OCI-LY3 (cell line): ENCODE data around the gene BMPR2.
A peak's percentile ranks its signal among the peaks of the same experiment; 100 is the strongest.
"Not testable (repeated sequence)": the region's sequence is repeated elsewhere in the genome, so short reads cannot be mapped to it uniquely, and the experiment has no call there.

Source experiments
- H2AFZ ChIP-seq: fragments of 200-600, 300-600 bp; shearing (Covaris generic); 2 replicates; pipeline ENCODE4 v1.6.0; 2014; ENCODE audit warnings: antibody characterized with exemption, low read depth, low read length
- H3K27ac ChIP-seq: fragments of 200-600, 300-600 bp; sonication (generic); 2 replicates; pipeline ENCODE4 v1.5.1; 2014; ENCODE audit warnings: mild to moderate bottlenecking, low read length, moderate library complexity, mixed read lengths
- H3K27me3 ChIP-seq: fragments of 200-600, 300-600 bp; sonication (generic); 2 replicates; pipeline ENCODE4 v1.6.1; 2014; ENCODE audit warnings: low read depth, low read length, mixed read lengths
- H3K36me3 ChIP-seq: fragments of 200-600, 300-600 bp; sonication (generic); replicated peaks from 2 replicates; pipeline ENCODE3; 2014; ENCODE audit warnings: low read depth, low read length, mixed read lengths
- H3K4me1 ChIP-seq: fragments of 300-600, 200-600 bp; sonication (generic); 2 replicates; pipeline ENCODE4 v1.6.1; 2014; ENCODE audit warnings: low read length, mixed read lengths
- H3K4me2 ChIP-seq: fragments of 200-600, 300-600 bp; sonication (generic); 2 replicates; pipeline ENCODE4 v1.6.1; 2014; ENCODE audit warnings: low read length, mixed read lengths
- H3K4me3 ChIP-seq: fragments of 300-600, 200-600 bp; sonication (generic); 2 replicates; pipeline ENCODE4 v1.5.1; 2014; ENCODE audit warnings: antibody characterized with exemption, mild to moderate bottlenecking, low read length, moderate library complexity
- H3K79me2 ChIP-seq: fragments of 300-600, 200-600 bp; shearing (Covaris generic); 2 replicates; pipeline ENCODE4 v1.6.1; 2014; ENCODE audit warnings: mild to moderate bottlenecking, low read length, mixed read lengths
- H3K9ac ChIP-seq: fragments of 300-600, 200-600 bp; shearing (Covaris generic); 2 replicates; pipeline ENCODE4 v1.6.0; 2014; ENCODE audit warnings: mild to moderate bottlenecking, low read length, moderate library complexity
- H3K9me3 ChIP-seq: fragments of 200-600, 300-600 bp; shearing (Covaris generic); 2 replicates; pipeline ENCODE4 v1.6.1; 2014; ENCODE audit warnings: low read length, mixed read lengths; ENCODE audit not compliant: insufficient read depth
- H4K20me1 ChIP-seq: fragments of 200-600, 300-600 bp; sonication (generic); 2 replicates; pipeline ENCODE4 v1.6.1; 2016; ENCODE audit warnings: low read length, mixed read lengths; ENCODE audit not compliant: insufficient read depth
- EZH2phosphoT487 ChIP-seq: fragments of 200-600 bp; shearing (Covaris generic); IDR thresholded peaks from 2 replicates; pipeline ENCODE4 v1.6.1; 2018; ENCODE audit warnings: antibody characterized with exemption, mixed run types, low read depth
- TF ChIP-seq, protein P1 (sequence below): fragments of 200-600, 300-600 bp; sonication (generic); IDR thresholded peaks from 2 replicates; pipeline ENCODE4 v1.5.1; 2014; ENCODE audit warnings: antibody characterized with exemption, low read length, low read depth

BMPR2 gene

DNA sequence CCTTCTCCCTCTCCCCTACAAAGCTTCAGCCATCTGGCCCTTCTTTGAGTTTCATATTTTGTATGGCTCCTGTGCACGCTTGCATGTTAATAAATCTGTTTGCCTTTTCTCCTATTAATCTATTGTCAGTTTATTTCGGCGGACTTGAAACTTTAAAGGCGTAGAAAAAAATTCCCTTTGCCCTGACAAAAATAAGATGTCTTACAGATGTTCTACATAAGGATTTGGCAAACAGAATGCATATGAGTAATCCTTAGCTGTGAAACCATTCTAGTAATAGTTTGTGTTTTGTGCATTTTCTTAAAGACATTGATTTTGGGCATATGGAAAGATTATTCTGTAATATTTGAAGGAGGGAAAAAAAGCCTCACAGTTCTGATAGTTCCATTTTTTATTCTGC lies 15.0 kb upstream of the BMPR2 start:
- no peaks in the 10 kb centered on the region for H3K79me2 ChIP-seq
- H4K20me1 ChIP-seq, result no peaks in the 10 kb centered on the region
- TF ChIP-seq EZH2phosphoT487, result no peak
- TF ChIP-seq, protein P1, sequence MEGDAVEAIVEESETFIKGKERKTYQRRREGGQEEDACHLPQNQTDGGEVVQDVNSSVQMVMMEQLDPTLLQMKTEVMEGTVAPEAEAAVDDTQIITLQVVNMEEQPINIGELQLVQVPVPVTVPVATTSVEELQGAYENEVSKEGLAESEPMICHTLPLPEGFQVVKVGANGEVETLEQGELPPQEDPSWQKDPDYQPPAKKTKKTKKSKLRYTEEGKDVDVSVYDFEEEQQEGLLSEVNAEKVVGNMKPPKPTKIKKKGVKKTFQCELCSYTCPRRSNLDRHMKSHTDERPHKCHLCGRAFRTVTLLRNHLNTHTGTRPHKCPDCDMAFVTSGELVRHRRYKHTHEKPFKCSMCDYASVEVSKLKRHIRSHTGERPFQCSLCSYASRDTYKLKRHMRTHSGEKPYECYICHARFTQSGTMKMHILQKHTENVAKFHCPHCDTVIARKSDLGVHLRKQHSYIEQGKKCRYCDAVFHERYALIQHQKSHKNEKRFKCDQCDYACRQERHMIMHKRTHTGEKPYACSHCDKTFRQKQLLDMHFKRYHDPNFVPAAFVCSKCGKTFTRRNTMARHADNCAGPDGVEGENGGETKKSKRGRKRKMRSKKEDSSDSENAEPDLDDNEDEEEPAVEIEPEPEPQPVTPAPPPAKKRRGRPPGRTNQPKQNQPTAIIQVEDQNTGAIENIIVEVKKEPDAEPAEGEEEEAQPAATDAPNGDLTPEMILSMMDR, result no peak
- H3K9ac ChIP-seq, result no peak overlapping the region
- no peaks in the 10 kb centered on the region for H3K27me3 ChIP-seq
- no peak overlapping the region for H3K4me2 ChIP-seq
- H3K9me3 ChIP-seq, result no peaks in the 10 kb centered on the region
- H3K4me1 ChIP-seq, result no peaks in the 10 kb centered on the region
- H3K4me3 ChIP-seq, result no peak overlapping the region
- H3K36me3 ChIP-seq, result no peaks in the 10 kb centered on the region
- H2AFZ ChIP-seq, result no peak overlapping the region
- no peak overlapping the region for H3K27ac ChIP-seq

DNA sequence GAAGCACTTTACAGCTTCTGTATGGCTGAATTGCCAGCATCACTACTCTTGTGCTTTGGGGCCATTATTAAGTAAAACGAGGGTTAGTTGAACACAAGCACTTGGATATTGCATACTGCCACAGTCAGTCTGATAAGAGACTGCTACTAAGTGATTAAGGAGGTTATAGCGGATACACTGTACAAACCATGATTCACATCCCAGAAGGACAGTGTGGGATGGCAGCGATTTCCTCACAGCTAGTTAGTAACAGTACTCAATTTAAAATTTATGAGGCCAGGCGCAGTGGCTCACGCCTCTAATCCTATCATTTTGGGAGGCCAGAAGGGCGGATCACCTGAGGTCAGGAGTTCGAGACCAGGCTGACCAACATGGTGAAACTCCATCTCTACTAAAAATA lies 2.6 kb upstream of the BMPR2 start:
- Histone ChIP-seq H3K9ac (no peak overlapping the region), H3K79me2 (peaks cover 17% of the 10 kb centered on the region), H3K4me3 (no peak overlapping the region), H3K27ac (no peak overlapping the region), H3K36me3 (no peaks in the 10 kb centered on the region), H2AFZ (no peak overlapping the region), H3K4me2 (no peak overlapping the region), H3K27me3 (no peaks in the 10 kb centered on the region), H4K20me1 (no peaks in the 10 kb centered on the region), H3K4me1 (peaks cover 6% of the 10 kb centered on the region; the same call in 1 of the 2 replicates), H3K9me3 (no peaks in the 10 kb centered on the region)
- TF ChIP-seq EZH2phosphoT487, result no peak
- TF ChIP-seq, protein P1, result no peak

DNA sequence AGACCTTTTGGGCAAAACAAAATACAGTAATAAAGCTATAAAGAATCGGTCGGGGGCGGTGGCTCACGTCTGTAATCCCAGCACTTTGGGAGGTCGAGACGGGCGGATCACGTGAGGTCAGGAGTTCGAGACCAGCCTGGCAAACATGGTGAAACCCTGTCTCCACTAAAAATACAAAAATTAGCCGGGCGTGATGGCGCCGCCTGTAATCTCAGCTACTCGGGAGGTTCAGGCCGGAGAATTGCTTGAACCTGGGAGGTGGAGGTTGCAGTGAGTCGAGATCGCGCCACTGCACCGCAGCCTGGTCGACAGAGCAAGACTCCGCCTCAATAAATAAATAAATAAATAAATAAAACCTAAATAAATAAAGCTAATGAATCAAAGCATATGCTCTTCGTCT lies 1.7 kb upstream of the BMPR2 start:
- H3K27ac ChIP-seq, H2AFZ ChIP-seq, H3K9ac ChIP-seq, H3K36me3 ChIP-seq, H4K20me1 ChIP-seq, H3K4me3 ChIP-seq, H3K9me3 ChIP-seq, H3K27me3 ChIP-seq: not testable (repeated sequence)
- H3K4me1 ChIP-seq, result peaks cover 14% of the 10 kb centered on the region
- H3K4me2 ChIP-seq, result peak overlapping the region; percentile 100
- peaks cover 20% of the 10 kb centered on the region for H3K79me2 ChIP-seq

DNA sequence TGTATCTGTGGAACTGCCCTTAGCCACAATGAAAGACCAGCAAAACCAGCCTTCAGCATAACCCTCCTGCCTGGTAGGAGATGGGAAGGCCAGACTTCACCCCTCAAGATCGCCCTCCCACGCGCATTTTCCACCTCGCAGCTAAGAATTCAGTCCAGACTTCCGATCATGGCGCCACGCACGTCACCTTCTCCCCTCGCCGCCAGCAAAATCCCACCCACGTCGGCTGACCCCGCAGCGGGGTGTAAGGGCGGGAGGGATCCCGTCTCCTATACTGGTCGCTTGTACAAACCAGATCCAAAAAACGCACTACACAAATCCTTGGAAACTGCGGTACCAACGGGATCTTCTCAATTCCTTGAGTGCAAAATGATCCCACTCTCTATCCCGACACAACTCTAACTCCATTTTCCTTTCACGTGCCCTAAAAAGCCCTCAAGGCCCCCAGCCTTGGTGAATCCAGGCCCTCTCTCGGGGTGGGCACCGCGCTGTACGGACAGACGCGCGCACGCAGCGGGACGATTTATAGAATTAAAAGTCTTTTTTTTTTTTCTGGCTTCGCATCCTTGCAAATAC lies 1.0 kb upstream of the BMPR2 start:
- H2AFZ ChIP-seq, result peak overlapping the region; percentile 50
- H3K27me3 ChIP-seq, result no peaks in the 10 kb centered on the region
- peaks cover 23% of the 10 kb centered on the region for H3K79me2 ChIP-seq
- no peaks in the 10 kb centered on the region; the same call in 1 of the 2 replicates for H4K20me1 ChIP-seq
- H3K4me3 ChIP-seq, result peak overlapping the region; percentile 89
- H3K36me3 ChIP-seq, result no peaks in the 10 kb centered on the region
- H3K4me2 ChIP-seq, result peak overlapping the region; percentile 100
- peaks cover 21% of the 10 kb centered on the region for H3K4me1 ChIP-seq
- peak overlapping the region; percentile 81 for H3K9ac ChIP-seq
- no peaks in the 10 kb centered on the region for H3K9me3 ChIP-seq
- H3K27ac ChIP-seq, result no peak overlapping the region
- no peak for TF ChIP-seq EZH2phosphoT487
- TF ChIP-seq, protein P1, result no peak
